GM10248 (cell line): Measurements from ENCODE around the gene INAFM2.
A peak's percentile ranks its signal among the peaks of the same experiment; 100 is the strongest.

Source experiments
- CTCF ChIA-PET: fragments of 300-600 bp; sonication (Branson Sonifier 250); formaldehyde crosslinking; extraction: SDS; loops from one replicate; lab custom pipeline; 2021; ENCODE audit warnings: antibody characterized with exemption; lab: Yijun Ruan, JAX
- POLR2A ChIA-PET: fragments of 350-650 bp; sonication (Branson Sonifier 250); formaldehyde crosslinking; extraction: SDS; loops from one replicate; lab custom pipeline; 2020; ENCODE audit warnings: antibody characterized with exemption; lab: Yijun Ruan, JAX
- DNase-seq: peaks from one replicate; pipeline ENCODE4 v3.0.0; 2012; ENCODE audit errors: extremely low spot score
- CTCF ChIP-seq: IDR thresholded peaks from 2 replicates; pipeline ENCODE4 v1.5.1; 2012; ENCODE audit warnings: mild to moderate bottlenecking, low read depth; ENCODE audit errors: extremely low read depth, missing control alignments, control extremely low read depth

The INAFM2 gene

GRCh38 chr15:40307421-40308211, 15.9 kb upstream of the INAFM2 start, which contains the start of gene PLCB2:
PLCB2 (minus strand) TSS chr15:40307935; CDS start chr15:40307672, 263 bp downstream.
- peak; percentile 84 for DNase-seq
- POLR2A ChIA-PET = interaction anchor here (1.1 kb wide), 1 partner anchor 211 kb away, joined by 3 read pairs; no protein-coding TSS in a partner anchor
- CTCF ChIA-PET = interaction anchor here (0.9 to 23.2 kb wide), 15 partner anchors 9 to 143 kb away, joined by 3 to 405 read pairs (median 6); partner anchors contain the start of genes CCDC9B and INAFM2
- TF ChIP-seq CTCF = peak; percentile 45

- no peak for TF ChIP-seq CTCF
- no peak for DNase-seq
- CTCF ChIA-PET = interaction anchor here (0.8 to 23.2 kb wide), 25 partner anchors 8 to 263 kb away, joined by 3 to 405 read pairs (median 4); partner anchors contain the start of genes CCDC9B, INAFM2, KNSTRN and PAK6
- POLR2A ChIA-PET = interaction anchor here (0.9 kb wide), 1 partner anchor 14 kb away, joined by 3 read pairs; no protein-coding TSS in a partner anchor
Measured at GRCh38 chr15:40309344-40309862, 14.1 kb upstream of the INAFM2 start.

- TF ChIP-seq CTCF = peak; percentile 76
- ChIA-PET POLR2A (no interaction called here), CTCF (interaction anchor here (0.8 to 23.2 kb wide), 24 partner anchors 9 to 264 kb away, joined by 3 to 405 read pairs (median 4); partner anchors contain the start of genes CCDC9B, INAFM2, KNSTRN and PHGR1)
- peak; percentile 71 for DNase-seq
Measured at GRCh38 chr15:40310001-40310959, 13.2 kb upstream of the INAFM2 start.

- DNase-seq = no peak
- CTCF ChIA-PET = interaction anchor here (0.7 to 23.2 kb wide), 11 partner anchors 10 to 115 kb away, joined by 3 to 405 read pairs (median 17); partner anchors contain the start of genes CCDC9B, INAFM2 and PHGR1
- POLR2A ChIA-PET = no interaction called here
- TF ChIP-seq CTCF = no peak
Measured at GRCh38 chr15:40310993-40311392, 12.5 kb upstream of the INAFM2 start.

GRCh38 chr15:40312370-40313158, 10.9 kb upstream of the INAFM2 start:
- ChIA-PET POLR2A (no interaction called here), CTCF (interaction anchor here (1.3 to 23.2 kb wide), 7 partner anchors 8 to 198 kb away, joined by 3 to 405 read pairs (median 18); partner anchors contain the start of genes CCDC9B and INAFM2)
- DNase-seq = no peak
- TF ChIP-seq CTCF = no peak
